OCI-LY7 (cell line): ENCODE results near the gene HLA-B. TPM values are rescaled to one million over a fixed set of nuclear protein-coding genes. Genes with fewer than 3 reads are reported as not detected.

Experiments
- BruUV-seq: library from RNA; stranded (reverse); fragments of 400-500 nt; replicated peaks from 2 replicates; lab custom pipeline; 2021; lab: Mats Ljungman, UMichigan
- CTCF ChIA-PET: fragments of 300-600 bp; sonication (Branson Sonifier 250); formaldehyde crosslinking; loops from one replicate; lab custom pipeline; 2022; ENCODE audit warnings: antibody characterized with exemption; ENCODE audit not compliant: unreplicated experiment; lab: Charles Lee
- POLR2A ChIA-PET: fragments of 300-600 bp; sonication (Branson Sonifier 250); formaldehyde crosslinking; loops from one replicate; lab custom pipeline; 2022; ENCODE audit warnings: antibody characterized with exemption; lab: Charles Lee
- DNase-seq: peaks from one replicate; pipeline ENCODE4 v3.0.0-alpha.2; 2015; ENCODE audit warnings: low spot score
- H2AFZ ChIP-seq: fragments of 200-600 bp; sonication (generic), shearing (Covaris generic); 2 replicates; pipeline ENCODE4 v1.6.1; 2014; ENCODE audit warnings: mild to moderate bottlenecking, antibody characterized with exemption, low read length, moderate library complexity
- H3K27ac ChIP-seq: fragments of 200-600 bp; sonication (generic); 2 replicates; pipeline ENCODE4 v1.5.1; 2014; ENCODE audit warnings: mixed run types, low read depth, mild to moderate bottlenecking, moderate library complexity, low read length, inconsistent platforms; ENCODE audit not compliant: poor library complexity, severe bottlenecking
- H3K36me3 ChIP-seq: fragments of 200-600 bp; sonication (generic); 2 replicates; pipeline ENCODE4 v1.6.1; 2014; ENCODE audit warnings: mild to moderate bottlenecking, antibody characterized with exemption, low read length, moderate library complexity, mixed read lengths; ENCODE audit not compliant: insufficient read depth
- H3K4me1 ChIP-seq: fragments of 200-600 bp; sonication (generic); 2 replicates; pipeline ENCODE4 v1.5.1; 2014; ENCODE audit warnings: mild to moderate bottlenecking, low read length; ENCODE audit not compliant: insufficient read depth, poor library complexity, severe bottlenecking
- H3K4me2 ChIP-seq: fragments of 200-600 bp; sonication (generic); 2 replicates; pipeline ENCODE4 v1.6.1; 2014; ENCODE audit warnings: mild to moderate bottlenecking, low read length
- H3K4me3 ChIP-seq: fragments of 200-600 bp; sonication (generic); 2 replicates; pipeline ENCODE4 v1.5.1; 2014; ENCODE audit warnings: mild to moderate bottlenecking, low read depth, low read length; ENCODE audit not compliant: poor library complexity, severe bottlenecking
- H3K79me2 ChIP-seq: fragments of 200-600 bp; sonication (generic); 2 replicates; pipeline ENCODE4 v1.6.1; 2016; ENCODE audit warnings: low read depth, mild to moderate bottlenecking, low read length, moderate library complexity, mixed read lengths; ENCODE audit not compliant: insufficient read depth
- H3K9me2 ChIP-seq: fragments of 200-600 bp; sonication (generic); 2 replicates; pipeline ENCODE4 v1.6.1; 2016; ENCODE audit warnings: mild to moderate bottlenecking, low read length, mixed read lengths; ENCODE audit not compliant: insufficient read depth
- H3K9me3 ChIP-seq: fragments of 200-600 bp; sonication (generic); 2 replicates; pipeline ENCODE4 v1.6.1; 2014; ENCODE audit warnings: mild to moderate bottlenecking, mixed run types, low read length, mixed read lengths
- H4K20me1 ChIP-seq: fragments of 200-600 bp; sonication (generic); 2 replicates; pipeline ENCODE4 v1.6.1; 2014; ENCODE audit warnings: mild to moderate bottlenecking, antibody characterized with exemption, low read length, moderate library complexity, mixed read lengths; ENCODE audit not compliant: insufficient read depth
- CTCF ChIP-seq: fragments of 200-600 bp; sonication (generic); conservative IDR thresholded peaks from 2 replicates; pipeline ENCODE4 v1.5.1; 2014; ENCODE audit warnings: mild to moderate bottlenecking, antibody characterized with exemption, low read length, moderate library complexity, mixed read lengths
- EZH2phosphoT487 ChIP-seq: fragments of 200-600 bp; sonication (generic); IDR thresholded peaks from 2 replicates; pipeline ENCODE4 v1.6.1; 2018; ENCODE audit warnings: low read depth, borderline replicate concordance, mild to moderate bottlenecking, mixed run types, antibody characterized with exemption, low read length, moderate library complexity, mixed read lengths
- intact Hi-C: fragments of 100-400 bp; cut with micrococcal nuclease; formaldehyde crosslinking; loops from one replicate; pipeline ENCODE4 v1.10.0; 2022; ENCODE audit not compliant: unreplicated experiment
- total RNA-seq, 2 experiments: library from RNA; depleted of rRNA in 1 of 2; stranded (reverse); fragments of >200 nt in 1 of 2; shearing (Covaris generic) in 1 of 2; gene quantifications; 2 replicates each; pipeline ENCODE4 v1.2.3, GENCODE V29; 2014 to 2022

Gene HLA-B
- total RNA-seq, 2 experiments from 2014 or later: 238 to 258 TPM

- Histone ChIP-seq H3K9me3 (no peaks in the 10 kb centered on the region), H3K4me2 (no peak overlapping the region), H4K20me1 (no peaks in the 10 kb centered on the region), H3K4me3 (no peak overlapping the region), H3K79me2 (no peaks in the 10 kb centered on the region), H2AFZ (no peak overlapping the region), H3K36me3 (no peaks in the 10 kb centered on the region), H3K9me2 (no peaks in the 10 kb centered on the region), H3K27ac (no peak overlapping the region), H3K4me1 (no peaks in the 10 kb centered on the region)
- no peak for DNase-seq
- intact Hi-C loops: loop anchor here (2.0 kb wide), 1 partner anchor 75 kb away; no protein-coding TSS in a partner anchor
- POLR2A ChIA-PET: no interaction called here
- CTCF ChIA-PET: no interaction called here
- TF ChIP-seq EZH2phosphoT487: no peak
- TF ChIP-seq CTCF: no peak
- BruUV-seq: no TSS peak
Observed at GRCh38 chr6:31321820-31322219, 35.2 kb downstream of the HLA-B start.

- Histone ChIP-seq H3K79me2 (no peaks in the 10 kb centered on the region), H3K4me1 (no peaks in the 10 kb centered on the region), H3K9me3 (no peaks in the 10 kb centered on the region), H3K4me2 (no peak overlapping the region), H2AFZ (no peak overlapping the region), H3K27ac (no peak overlapping the region), H3K9me2 (no peaks in the 10 kb centered on the region), H3K4me3 (no peak overlapping the region), H4K20me1 (no peaks in the 10 kb centered on the region), H3K36me3 (no peaks in the 10 kb centered on the region)
- ChIA-PET CTCF (no interaction called here), POLR2A (no interaction called here)
- TF ChIP-seq EZH2phosphoT487 (no peak), CTCF (no peak)
- intact Hi-C loops: loop anchor here (2.0 kb wide), 1 partner anchor 74 kb away; no protein-coding TSS in a partner anchor
- DNase-seq: no peak
- no TSS peak for BruUV-seq
Observed at GRCh38 chr6:31321005-31321707, 35.8 kb downstream of the HLA-B start.

GRCh38 chr6:31317036-31317435 is 39.9 kb downstream of the HLA-B start:
- POLR2A ChIA-PET: no interaction called here
- H3K27ac ChIP-seq: no peak overlapping the region

More at GRCh38 chr6:31317036-31317435, 39.9 kb downstream of the HLA-B start:
- no peaks in the 10 kb centered on the region for H3K36me3 ChIP-seq
- H3K9me2 ChIP-seq: no peaks in the 10 kb centered on the region
- no peak for DNase-seq
- no peak overlapping the region for H3K4me3 ChIP-seq
- no peaks in the 10 kb centered on the region for H3K4me1 ChIP-seq
- no peak overlapping the region for H3K4me2 ChIP-seq
- no peaks in the 10 kb centered on the region for H3K79me2 ChIP-seq
- TF ChIP-seq CTCF: no peak
- TF ChIP-seq EZH2phosphoT487: no peak
- H3K9me3 ChIP-seq: no peaks in the 10 kb centered on the region
- intact Hi-C loops: no loop called here
- CTCF ChIA-PET: no interaction called here
- H4K20me1 ChIP-seq: no peaks in the 10 kb centered on the region
- H2AFZ ChIP-seq: no peak overlapping the region
- no TSS peak for BruUV-seq
